B cell (primary cell): ENCODE measurements around the gene PLA2G4D. TPM values are rescaled to one million over a fixed set of nuclear protein-coding genes. Genes with fewer than 3 reads are reported as not detected.

Experiments
- ATAC-seq: fragments of 200-7000 bp; cut with Tn5 transposase; one replicate; pipeline ENCODE4 v1.10.0; 2021; ENCODE audit warnings: low read depth, mild to moderate bottlenecking, moderate number of reproducible peaks, moderate library complexity
- CTCF ChIA-PET: fragments of 350-600 bp; sonication (Branson Sonifier 250); formaldehyde crosslinking; loops from one replicate; lab custom pipeline; 2021; ENCODE audit warnings: antibody characterized with exemption, inconsistent platforms; lab: Charles Lee
- POLR2A ChIA-PET: fragments of 350-600 bp; sonication (Branson Sonifier 250); formaldehyde crosslinking; loops from one replicate; lab custom pipeline; 2021; ENCODE audit warnings: antibody characterized with exemption; lab: Charles Lee
- DNase-seq: peaks from one replicate; pipeline ENCODE4 v3.0.0; 2013
- H2AFZ ChIP-seq: 2 replicates; pipeline ENCODE4 v1.6.1; 2012; ENCODE audit warnings: mild to moderate bottlenecking, low read depth, low read length; ENCODE audit not compliant: insufficient read depth, poor library complexity, severe bottlenecking
- H3K27ac ChIP-seq, 2 donors: 1 replicate in 1 of 2; 2 replicates in 1 of 2; pipeline ENCODE4 v1.5.1; 2012 to 2013; ENCODE audit warnings: low read length in 2 of 2, mild to moderate bottlenecking in 2 of 2, moderate library complexity in 1 of 2
- H3K27me3 ChIP-seq, 4 experiments: fragments of 200-600 bp in 1 of 4; sonication (generic) in 1 of 4; replicated peaks in 1 of 4; 1 replicate in 2 of 4; 2 replicates in 2 of 4; pipeline versions ENCODE4 v1.6.1 to v1.7.0; 2013 to 2016; ENCODE audit warnings: low read length in 3 of 4, mild to moderate bottlenecking in 2 of 4, mixed read lengths in 1 of 4, moderate library complexity in 1 of 4; ENCODE audit not compliant: insufficient read depth in 4 of 4, control insufficient read depth in 3 of 4; ENCODE audit errors: control extremely low read depth in 1 of 4
- H3K36me3 ChIP-seq, 2 experiments: replicated peaks in 1 of 2; 1 replicate in 1 of 2; 2 replicates in 1 of 2; pipeline versions ENCODE4 v1.6.1 to v1.7.1; 2013; ENCODE audit warnings: low read length in 1 of 2; ENCODE audit not compliant: insufficient read depth in 2 of 2, control insufficient read depth in 1 of 2; ENCODE audit errors: control extremely low read depth in 1 of 2, extremely low read depth in 1 of 2
- H3K4me1 ChIP-seq, 2 donors: fragments of 200-600 bp in 1 of 2; sonication (generic) in 1 of 2; 1 replicate in 1 of 2; 2 replicates in 1 of 2; pipeline versions ENCODE4 v1.5.1 to v1.6.1; 2013 to 2017; ENCODE audit warnings: low read length in 2 of 2; ENCODE audit not compliant: control insufficient read depth in 2 of 2, insufficient read depth in 2 of 2
- H3K4me2 ChIP-seq: replicated peaks from 2 replicates; pipeline ENCODE3; 2012; ENCODE audit warnings: mild to moderate bottlenecking, low read depth, low read length; ENCODE audit not compliant: poor library complexity, severe bottlenecking
- H3K4me3 ChIP-seq, 5 experiments: fragments of 200-600 bp in 1 of 5; sonication (generic) in 1 of 5; 1 replicate in 3 of 5; 2 replicates in 2 of 5; pipeline versions ENCODE4 v1.5.1 to v1.7.0; 2011 to 2016; ENCODE audit warnings: low read length in 4 of 5, mild to moderate bottlenecking in 4 of 5, low read depth in 2 of 5, control low read depth in 1 of 5, moderate library complexity in 1 of 5; ENCODE audit not compliant: insufficient read depth in 1 of 5; ENCODE audit errors: control extremely low read depth in 1 of 5, extremely low read depth in 1 of 5
- H3K79me2 ChIP-seq: fragments of 200-600 bp; sonication (generic); one replicate; pipeline ENCODE4 v1.6.0; 2016; ENCODE audit warnings: low read length; ENCODE audit not compliant: control insufficient read depth, insufficient read depth
- H3K9ac ChIP-seq: fragments of 200-600 bp; sonication (generic); 2 replicates; pipeline ENCODE4 v1.6.1; 2017; ENCODE audit warnings: mild to moderate bottlenecking, low read length, moderate library complexity
- H3K9me3 ChIP-seq, 3 donors: one replicate each; pipeline versions ENCODE4 v1.6.1 to v1.7.1; 2013; ENCODE audit warnings: low read length in 2 of 3; ENCODE audit not compliant: control insufficient read depth in 2 of 3, insufficient read depth in 1 of 3; ENCODE audit errors: control extremely low read depth in 1 of 3
- H4K20me1 ChIP-seq: 2 replicates; pipeline ENCODE4 v1.6.0; 2012; ENCODE audit warnings: mild to moderate bottlenecking, low read length; ENCODE audit not compliant: insufficient read depth, control insufficient read depth, poor library complexity, severe bottlenecking
- H3K27ac Mint-ChIP-seq: one replicate; pipeline ENCODE4 v1.8.0; 2021; ENCODE audit warnings: mixed read lengths
- H3K27me3 Mint-ChIP-seq: one replicate; pipeline ENCODE4 v1.8.0; 2021; ENCODE audit warnings: mixed read lengths
- H3K4me1 Mint-ChIP-seq: one replicate; pipeline ENCODE4 v1.8.0; 2021; ENCODE audit warnings: mixed read lengths
- H3K4me3 Mint-ChIP-seq: one replicate; pipeline ENCODE4 v1.8.0; 2021; ENCODE audit warnings: mixed read lengths
- H3K9me3 Mint-ChIP-seq: one replicate; pipeline ENCODE4 v1.8.0; 2022; ENCODE audit warnings: mixed read lengths; ENCODE audit not compliant: insufficient read depth
- EZH2 ChIP-seq: IDR thresholded peaks from 2 replicates; pipeline ENCODE4 v1.6.1; 2012; ENCODE audit warnings: borderline replicate concordance, low read depth, mild to moderate bottlenecking, moderate library complexity, low read length; ENCODE audit not compliant: insufficient read depth, poor library complexity, severe bottlenecking
- WGBS: methylation state at CpG from one replicate; pipeline ENCODE4 v1.1.5; 2013; ENCODE audit warnings: missing lambda C conversion rate; ENCODE audit not compliant: insufficient coverage; 5-methylcytosine and 5-hydroxymethylcytosine counted together
- intact Hi-C: fragments of 100-400 bp; cut with micrococcal nuclease; formaldehyde crosslinking; loops from one replicate; pipeline ENCODE4 v1.10.0; 2022
- polyA plus RNA-seq: library from polyadenylated mRNA; depleted of rRNA; stranded (reverse); fragments of >200 nt; gene quantifications from 2 replicates; pipeline ENCODE4 v1.2.3, GENCODE V29; 2012
- total RNA-seq, 2 donors: library from RNA; stranded (reverse); fragments of 120-200 nt in 1 of 2; gene quantifications; 1 replicate in 1 of 2; 2 replicates in 1 of 2; pipeline versions ENCODE4 v1.2.3 to v1.2.4, GENCODE V29; 2013 to 2022
- TF ChIP-seq, protein P1 (sequence below): fragments of 200-600 bp; IDR thresholded peaks from one replicate; pipeline ENCODE4 v1.8.0; 2022; ENCODE audit warnings: antibody characterized with exemption, mild to moderate bottlenecking

The PLA2G4D gene
- total and polyA plus RNA-seq, 2 donors (not counting 1 experiment from before 2014, with no cell fraction given), result not detected

DNA sequence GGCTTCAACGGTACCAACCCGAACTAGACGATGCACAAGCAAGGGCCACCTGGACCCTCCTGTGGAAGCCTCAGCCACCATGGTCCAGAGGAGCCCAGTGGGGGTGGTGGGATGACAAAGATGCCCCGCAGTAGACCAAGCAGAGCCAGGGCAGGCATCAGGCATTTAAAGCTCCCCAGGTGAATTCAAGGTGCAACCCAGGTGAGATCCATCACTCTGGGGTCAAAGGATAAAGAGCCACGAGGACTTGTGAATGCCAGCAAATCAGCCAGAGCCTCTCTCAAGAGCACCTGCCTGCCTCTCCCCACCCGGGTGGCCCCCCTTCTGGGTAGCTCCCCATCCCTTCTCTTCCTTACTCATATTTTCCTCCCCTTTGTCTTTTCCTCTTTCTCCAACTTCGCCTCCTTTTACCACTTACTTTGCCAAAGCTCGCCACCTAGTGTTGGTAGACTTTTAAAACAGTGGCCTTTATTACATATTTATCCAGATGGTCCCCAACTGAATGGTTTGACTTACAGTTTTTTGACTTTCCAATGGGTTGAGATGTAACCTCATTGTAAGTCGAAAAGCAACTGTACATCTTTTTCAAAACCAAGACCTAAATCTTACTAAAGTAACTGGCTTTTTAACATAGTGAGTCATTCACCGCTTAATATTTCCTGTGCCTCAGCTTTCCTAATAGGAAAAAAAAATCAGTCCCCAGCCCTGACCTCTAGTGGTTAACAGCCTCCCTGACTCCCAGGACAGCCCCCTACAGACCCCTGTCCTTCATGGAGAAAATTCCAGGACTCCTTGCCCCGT is 43.3 kb upstream of the PLA2G4D start:
- Histone ChIP-seq H3K27me3 (no peaks in the 10 kb centered on the region), H3K9me3 (no peaks in the 10 kb centered on the region), H4K20me1 (no peaks in the 10 kb centered on the region), H3K27ac (no peak overlapping the region), H3K79me2 (no peaks in the 10 kb centered on the region), H3K4me1 (no peaks in the 10 kb centered on the region), H3K36me3 (no peaks in the 10 kb centered on the region), H2AFZ (no peak overlapping the region), H3K4me2 (no peak overlapping the region), H3K4me3 (no peak overlapping the region), H3K9ac (no peak overlapping the region)
- Mint-ChIP-seq H3K9me3 (no peaks in the 10 kb centered on the region), H3K4me1 (no peaks in the 10 kb centered on the region), H3K27ac (no peak overlapping the region), H3K4me3 (no peak overlapping the region), H3K27me3 (peaks cover 4% of the 10 kb centered on the region)
- TF ChIP-seq, protein P1, sequence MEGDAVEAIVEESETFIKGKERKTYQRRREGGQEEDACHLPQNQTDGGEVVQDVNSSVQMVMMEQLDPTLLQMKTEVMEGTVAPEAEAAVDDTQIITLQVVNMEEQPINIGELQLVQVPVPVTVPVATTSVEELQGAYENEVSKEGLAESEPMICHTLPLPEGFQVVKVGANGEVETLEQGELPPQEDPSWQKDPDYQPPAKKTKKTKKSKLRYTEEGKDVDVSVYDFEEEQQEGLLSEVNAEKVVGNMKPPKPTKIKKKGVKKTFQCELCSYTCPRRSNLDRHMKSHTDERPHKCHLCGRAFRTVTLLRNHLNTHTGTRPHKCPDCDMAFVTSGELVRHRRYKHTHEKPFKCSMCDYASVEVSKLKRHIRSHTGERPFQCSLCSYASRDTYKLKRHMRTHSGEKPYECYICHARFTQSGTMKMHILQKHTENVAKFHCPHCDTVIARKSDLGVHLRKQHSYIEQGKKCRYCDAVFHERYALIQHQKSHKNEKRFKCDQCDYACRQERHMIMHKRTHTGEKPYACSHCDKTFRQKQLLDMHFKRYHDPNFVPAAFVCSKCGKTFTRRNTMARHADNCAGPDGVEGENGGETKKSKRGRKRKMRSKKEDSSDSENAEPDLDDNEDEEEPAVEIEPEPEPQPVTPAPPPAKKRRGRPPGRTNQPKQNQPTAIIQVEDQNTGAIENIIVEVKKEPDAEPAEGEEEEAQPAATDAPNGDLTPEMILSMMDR, result peak; percentile 66
- no peak for TF ChIP-seq EZH2
- intact Hi-C loops, result no loop called here
- 77% methylated on average over 7 of the region's 11 CpGs for WGBS
- peak; percentile 43 for DNase-seq
- ChIA-PET POLR2A (no interaction called here), CTCF (interaction anchor here (0.8 to 2.0 kb wide), 6 partner anchors 10 to 148 kb away, joined by 3 to 8 read pairs (median 4); no protein-coding TSS in a partner anchor)
- ATAC-seq, result no peak

DNA sequence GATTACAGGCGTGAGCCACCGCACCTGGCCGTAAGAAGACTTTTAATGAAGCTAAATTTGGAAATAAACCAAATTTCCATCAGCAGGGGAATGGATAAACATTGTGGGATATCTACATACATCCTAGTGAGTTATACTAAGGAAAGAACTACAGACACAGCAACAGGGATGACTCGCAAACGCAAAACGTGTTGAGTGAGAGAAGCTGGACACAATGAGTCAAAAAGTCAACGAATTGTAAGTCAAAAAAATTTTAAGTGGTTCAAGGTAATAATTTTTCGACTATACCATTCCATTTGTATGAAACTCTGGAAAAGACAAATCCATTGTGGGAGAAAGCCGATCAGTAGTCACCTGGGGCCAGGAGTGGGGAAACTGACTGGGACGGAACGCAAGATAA is 42.2 kb upstream of the PLA2G4D start:
- DNase-seq (no peak), ATAC-seq (no peak)
- H3K27me3 ChIP-seq, result peaks cover 0 to 4% (median 0%) of the 10 kb centered on the region in 4 experiments
- intact Hi-C loops, result no loop called here
- TF ChIP-seq EZH2, result no peak
- TF ChIP-seq, protein P1, result no peak
- Mint-ChIP-seq H3K9me3 (no peaks in the 10 kb centered on the region), H3K4me3 (no peak overlapping the region), H3K4me1 (no peaks in the 10 kb centered on the region), H3K27ac (no peak overlapping the region), H3K27me3 (peaks cover 5% of the 10 kb centered on the region)
- no peak overlapping the region for H3K27ac ChIP-seq
- no peaks in the 10 kb centered on the region for H3K9me3 ChIP-seq
- ChIA-PET POLR2A (no interaction called here), CTCF (interaction anchor here (0.8 to 1.4 kb wide), 3 partner anchors 12 to 147 kb away, joined by 3 to 4 read pairs (median 4); no protein-coding TSS in a partner anchor)
- H2AFZ ChIP-seq, result no peak overlapping the region
- H3K4me2 ChIP-seq, result no peak overlapping the region
- no peak overlapping the region for H3K9ac ChIP-seq
- no peak overlapping the region for H3K4me3 ChIP-seq
- H3K79me2 ChIP-seq, result no peaks in the 10 kb centered on the region
- no peaks in the 10 kb centered on the region for H3K36me3 ChIP-seq
- no CpG with 5 or more reads among the region's 11 CpGs for WGBS
- H3K4me1 ChIP-seq, result no peaks in the 10 kb centered on the region
- H4K20me1 ChIP-seq, result no peaks in the 10 kb centered on the region
